Activated CD4-positive, CD25-positive, alpha-beta regulatory T cell treated with anti-CD3 and anti-CD28 coated beads, Interleukin-2, amount 50 U/mL, for 24 hours (primary cell): Measurements from ENCODE around the gene CABP4.
"Not testable (repeated sequence)": the region's sequence is repeated elsewhere in the genome, so short reads cannot be mapped to it uniquely, and the experiment has no call there.

Experiments
- ATAC-seq, 2 donors: fragments of 150-1000 bp; cut with Tn5 transposase; one replicate each; pipeline ENCODE4 v1.10.0; 2021; ENCODE audit warnings: mild to moderate bottlenecking in 1 of 2, moderate library complexity in 1 of 2

Gene CABP4

DNA sequence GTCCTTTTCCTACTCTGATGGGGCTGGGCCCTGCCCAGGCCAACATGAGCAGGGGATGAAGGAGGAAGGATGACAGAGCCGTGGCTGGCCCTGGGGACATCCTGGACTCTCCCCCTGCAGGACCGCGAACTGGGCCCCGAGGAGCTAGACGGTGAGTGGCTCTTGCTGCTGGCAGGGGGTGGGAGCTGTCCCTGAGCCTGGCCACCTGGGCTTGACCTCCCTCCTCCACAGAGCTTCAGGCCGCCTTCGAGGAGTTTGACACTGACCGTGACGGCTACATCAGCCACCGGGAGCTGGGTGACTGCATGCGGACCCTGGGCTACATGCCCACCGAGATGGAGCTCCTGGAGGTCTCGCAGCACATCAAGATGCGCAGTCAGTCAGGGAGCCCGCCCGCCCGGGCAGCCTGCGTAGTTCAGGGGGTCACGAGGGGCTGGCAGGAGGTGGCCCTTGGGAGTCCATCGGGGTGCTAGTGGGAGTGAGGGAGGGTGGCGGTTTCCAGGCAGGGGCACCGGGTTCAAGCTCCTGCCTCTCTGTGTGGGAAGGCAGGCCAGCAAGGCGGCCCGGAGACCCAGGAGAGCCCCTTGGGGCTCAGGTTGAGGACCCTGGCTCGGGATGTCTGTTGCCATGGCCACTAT, 1.0 kb downstream of the CABP4 start:
- no peak for ATAC-seq

DNA sequence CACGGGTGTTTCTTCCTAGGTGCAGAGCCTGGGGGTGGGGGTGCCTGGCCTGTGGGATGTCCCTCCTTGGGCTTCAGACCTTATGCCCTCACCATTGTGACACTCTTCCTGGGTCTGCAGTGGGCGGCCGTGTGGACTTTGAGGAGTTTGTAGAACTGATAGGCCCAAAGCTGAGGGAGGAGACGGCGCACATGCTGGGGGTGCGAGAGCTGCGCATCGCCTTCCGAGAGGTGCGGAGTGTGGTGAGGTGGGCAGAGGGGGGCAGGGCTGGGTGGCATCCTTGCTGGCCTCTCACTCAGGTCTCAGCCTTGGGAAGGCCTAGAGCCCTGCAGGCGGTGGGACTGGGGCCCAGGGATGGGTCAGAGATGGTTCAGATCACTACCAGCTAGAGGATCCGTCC, 2.3 kb downstream of the CABP4 start:
- ATAC-seq = no peak

DNA sequence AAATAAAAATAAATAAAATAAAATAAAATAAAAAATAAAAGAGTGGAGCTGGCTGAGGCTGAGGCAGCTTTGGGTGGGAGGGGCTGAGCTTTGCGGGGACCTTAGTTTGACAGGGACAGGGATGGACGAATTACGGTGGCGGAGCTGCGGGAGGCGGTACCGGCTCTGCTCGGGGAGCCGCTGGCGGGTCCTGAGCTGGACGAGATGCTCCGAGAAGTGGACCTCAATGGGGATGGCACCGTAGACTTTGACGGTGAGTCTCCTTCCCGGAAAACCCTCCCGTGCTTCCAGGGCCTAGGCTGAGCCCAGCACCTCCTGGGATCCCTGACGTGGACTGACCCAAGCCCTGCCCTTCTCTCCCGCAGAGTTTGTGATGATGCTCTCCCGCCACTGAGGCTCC, 3.1 kb downstream of the CABP4 start:
- ATAC-seq = no peak

DNA sequence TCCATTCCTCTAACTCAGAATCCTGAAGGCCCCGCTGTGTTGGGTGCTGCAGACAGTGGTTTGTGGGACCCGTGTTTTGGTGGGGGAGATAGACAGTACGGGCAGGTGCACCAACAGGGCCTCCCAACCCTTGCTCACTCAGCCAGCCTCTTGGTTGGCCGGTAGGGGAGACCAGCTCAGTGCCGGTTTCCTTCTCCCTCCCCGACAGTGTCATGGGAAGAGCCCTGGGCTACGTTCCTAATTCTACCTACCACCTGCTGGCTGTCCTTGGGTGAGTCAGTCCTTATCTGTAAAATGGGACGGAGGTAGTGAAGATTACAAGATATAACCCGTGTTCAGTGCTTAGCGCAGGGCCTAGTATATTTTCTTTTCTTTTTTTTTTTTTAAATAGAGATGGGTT, 8.0 kb downstream of the CABP4 start:
- no peak for ATAC-seq

DNA sequence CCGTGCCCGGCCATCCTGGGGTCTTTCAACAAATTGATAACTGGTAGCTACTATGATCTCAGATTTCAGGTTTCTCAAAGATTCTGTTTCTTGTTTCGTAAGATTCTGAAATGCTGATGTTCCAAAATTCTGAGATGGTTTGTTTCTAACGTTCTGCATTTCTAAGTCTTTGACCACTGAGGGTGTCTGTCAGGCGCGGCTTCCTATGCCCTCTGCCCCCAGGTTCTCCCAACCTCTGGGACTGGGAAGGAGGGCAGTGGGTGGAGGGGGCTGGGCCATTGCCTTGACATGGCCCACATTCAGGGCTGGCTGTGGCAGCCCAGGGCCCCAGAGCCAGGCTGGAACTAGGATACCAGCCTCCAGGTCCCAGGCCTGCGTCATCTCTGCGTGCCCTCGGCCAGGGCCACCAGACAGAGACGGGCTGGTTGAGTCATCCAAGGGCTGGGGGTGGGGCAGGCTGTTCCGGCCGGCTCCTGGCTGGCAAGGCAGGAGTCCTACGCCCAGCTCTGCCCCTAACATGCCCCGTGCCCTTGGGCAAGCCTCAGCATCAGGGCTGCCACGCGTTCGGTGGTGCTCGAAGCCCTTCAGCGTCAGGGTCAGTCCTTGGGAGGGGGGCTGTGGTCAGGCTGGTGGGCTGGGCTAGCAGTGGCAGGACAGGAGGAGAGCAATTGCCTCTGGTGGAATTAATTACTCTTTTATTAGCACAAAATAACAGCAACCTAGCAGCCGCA, 8.7 kb downstream of the CABP4 start:
- no peak for ATAC-seq

DNA sequence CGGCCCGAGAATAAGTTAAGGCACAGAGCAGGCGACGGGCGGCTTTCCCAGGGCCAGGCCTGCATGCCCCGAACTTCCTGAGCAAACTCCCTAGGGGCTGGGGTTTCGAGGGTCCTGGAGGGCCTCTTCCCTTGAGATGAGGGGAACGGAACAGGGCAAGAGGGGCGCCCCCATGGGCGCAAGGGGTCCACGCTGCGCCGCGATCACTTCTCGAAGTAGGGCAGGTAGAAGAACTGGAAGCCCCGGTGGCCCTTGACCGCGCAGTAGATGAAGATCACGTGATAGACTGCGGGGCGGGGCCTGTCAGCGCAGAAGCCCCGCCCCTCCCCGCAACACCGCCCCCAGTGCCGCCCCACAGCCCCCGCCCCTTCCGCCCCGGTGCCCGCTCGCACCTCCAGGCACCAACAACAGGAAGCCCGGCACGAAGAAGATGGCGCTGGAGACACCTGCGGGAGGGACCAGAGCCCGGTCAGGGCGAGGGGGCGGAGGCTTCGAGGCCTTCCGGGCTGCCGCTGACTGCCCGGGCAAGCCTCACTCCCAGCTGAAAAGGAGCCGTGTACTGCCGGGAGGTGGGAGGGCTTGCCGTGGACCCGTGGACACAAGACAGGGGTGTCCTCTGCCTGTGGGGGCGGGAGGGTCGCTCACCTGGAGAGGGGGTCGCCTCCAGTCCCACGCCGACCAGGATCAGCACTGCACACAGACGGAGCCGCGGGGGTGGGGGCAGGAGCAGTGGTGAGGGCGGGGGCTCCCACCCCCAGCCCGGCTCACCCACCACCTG, 9.4 kb downstream of the CABP4 start:
- peak; percentile 78 to 79 for ATAC-seq

DNA sequence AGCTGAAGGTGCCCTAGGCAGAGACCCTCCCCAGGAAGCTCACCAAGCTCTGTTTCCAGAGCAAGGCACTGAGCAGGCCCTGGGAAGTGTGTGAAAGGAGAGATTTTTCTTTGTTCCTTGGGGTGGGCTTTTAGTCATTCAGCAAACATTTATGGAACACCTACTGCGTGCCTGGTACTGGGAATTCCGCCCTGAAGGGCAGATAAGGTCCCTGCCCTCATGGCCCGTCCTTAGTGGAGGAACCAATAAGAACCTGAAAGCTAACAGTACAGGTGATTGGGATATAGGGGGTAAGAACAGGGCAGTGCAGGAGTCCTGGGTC, 10.0 kb downstream of the CABP4 start:
- ATAC-seq = no peak

DNA sequence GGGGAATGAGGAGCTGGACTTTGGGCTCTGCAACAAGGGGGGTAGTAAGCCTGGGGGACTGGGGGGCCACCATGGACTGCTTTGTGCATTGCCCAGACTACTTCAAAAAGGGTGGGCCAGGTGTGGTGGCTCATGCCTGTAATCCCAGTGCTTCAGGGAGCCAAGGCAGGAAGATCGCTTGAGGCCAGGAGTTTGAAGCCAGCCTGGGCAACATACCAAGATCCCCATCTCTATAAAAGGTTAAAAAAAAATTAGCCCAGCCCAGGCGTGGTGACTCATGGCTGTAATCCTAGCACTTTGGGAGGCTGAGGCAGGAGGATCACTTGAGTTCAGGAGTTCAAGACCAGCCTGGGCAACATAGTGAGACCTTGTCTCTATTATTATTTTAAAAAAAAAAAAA, 10.4 kb downstream of the CABP4 start:
- not testable (repeated sequence) for ATAC-seq

DNA sequence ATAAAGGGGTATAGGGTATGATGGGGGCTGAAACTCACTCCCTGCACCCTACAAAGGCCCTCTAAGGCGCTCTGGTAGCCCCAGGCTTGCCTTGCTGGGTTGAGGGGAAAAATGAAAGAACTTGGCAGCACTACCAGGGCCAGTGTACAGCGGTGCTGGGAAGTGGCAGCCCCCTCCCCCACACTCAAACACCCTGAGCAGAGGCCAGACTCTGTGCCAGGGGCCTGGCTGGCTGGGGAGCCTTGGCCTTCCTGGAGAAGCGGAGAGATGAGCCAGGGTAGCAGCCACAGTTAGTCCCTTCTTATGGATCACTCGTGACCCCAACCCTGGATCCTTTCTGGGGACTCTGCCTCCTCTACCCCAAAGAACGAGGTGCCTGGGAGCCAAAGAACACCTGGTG, 11.2 kb downstream of the CABP4 start:
- ATAC-seq = no peak

DNA sequence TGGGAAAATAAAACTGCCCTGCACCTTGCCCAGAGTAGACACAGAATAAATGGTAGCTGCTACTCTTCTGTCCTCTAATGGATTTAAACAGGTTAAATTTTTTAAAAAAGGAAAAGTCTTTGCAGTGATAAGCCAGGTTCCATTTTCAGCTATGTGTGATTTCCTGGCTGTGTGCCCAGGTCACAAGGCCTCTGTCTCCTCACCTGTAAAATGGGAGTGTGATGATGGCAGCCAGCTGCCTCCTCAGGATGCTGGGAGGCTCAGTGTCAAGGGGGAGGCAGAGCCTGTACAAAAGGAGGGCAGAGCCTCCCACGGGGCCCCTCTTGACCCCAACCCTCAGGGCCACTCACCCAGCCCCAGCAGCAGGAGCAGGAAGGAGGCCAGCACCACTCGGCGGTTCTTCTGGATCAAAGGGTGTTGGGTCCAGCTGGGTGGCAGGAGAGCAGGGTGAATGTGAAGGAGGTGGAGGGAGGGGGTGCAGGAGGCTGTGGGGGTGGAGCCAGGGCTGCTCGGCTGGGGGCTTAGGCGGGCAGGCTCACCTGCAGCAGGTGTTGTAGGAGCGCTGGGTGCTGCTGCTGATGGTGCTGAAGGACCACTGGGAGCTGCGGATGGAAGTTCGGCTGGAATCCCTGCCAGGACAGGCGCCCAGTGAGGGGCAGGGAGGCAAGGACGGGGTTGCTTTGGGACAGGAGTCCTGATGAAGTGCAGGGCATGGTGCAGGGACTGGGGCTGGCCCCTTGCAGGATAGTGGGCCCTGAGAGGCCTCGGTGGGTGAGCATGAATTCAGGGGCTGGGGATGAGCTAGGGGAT, 12.0 kb downstream of the CABP4 start:
- no peak for ATAC-seq

DNA sequence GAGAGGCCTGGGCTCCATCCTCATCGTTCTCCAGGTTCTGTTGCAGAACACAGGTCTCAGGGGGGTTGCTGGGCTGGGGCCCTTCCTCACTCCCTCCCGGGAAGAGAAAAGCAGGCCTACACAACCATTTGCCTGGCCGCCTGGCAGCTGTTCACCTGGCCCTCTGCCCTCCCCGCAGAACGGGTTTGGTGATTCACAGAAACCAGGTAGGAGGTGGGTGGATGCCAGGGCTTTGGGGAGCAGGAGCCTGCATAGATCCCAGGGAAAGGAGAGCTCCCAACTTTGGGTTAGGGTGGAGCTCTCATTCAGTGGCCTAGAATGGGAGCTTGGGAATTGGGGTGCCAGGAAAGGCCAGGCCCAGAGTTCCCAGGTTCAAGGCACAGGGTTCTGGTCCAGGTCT, 12.9 kb downstream of the CABP4 start:
- ATAC-seq = no peak

DNA sequence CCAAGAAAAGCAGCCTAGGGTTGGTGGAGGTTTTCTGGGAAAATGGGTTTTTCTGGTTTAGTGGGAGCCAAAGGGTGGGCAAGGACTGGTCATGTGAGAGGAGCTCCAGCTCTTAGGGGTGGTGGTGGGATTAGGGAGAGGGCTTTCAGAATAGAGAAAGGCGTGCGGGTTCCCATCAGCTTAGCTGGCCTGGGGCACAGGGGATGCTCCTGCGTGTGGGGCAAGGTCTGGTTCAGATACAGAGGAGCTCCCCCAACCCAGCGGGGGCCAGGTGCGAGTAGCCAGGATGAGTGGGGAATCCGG, 13.3 kb downstream of the CABP4 start:
- ATAC-seq = peak in 1 of 2 donors; percentile 2

DNA sequence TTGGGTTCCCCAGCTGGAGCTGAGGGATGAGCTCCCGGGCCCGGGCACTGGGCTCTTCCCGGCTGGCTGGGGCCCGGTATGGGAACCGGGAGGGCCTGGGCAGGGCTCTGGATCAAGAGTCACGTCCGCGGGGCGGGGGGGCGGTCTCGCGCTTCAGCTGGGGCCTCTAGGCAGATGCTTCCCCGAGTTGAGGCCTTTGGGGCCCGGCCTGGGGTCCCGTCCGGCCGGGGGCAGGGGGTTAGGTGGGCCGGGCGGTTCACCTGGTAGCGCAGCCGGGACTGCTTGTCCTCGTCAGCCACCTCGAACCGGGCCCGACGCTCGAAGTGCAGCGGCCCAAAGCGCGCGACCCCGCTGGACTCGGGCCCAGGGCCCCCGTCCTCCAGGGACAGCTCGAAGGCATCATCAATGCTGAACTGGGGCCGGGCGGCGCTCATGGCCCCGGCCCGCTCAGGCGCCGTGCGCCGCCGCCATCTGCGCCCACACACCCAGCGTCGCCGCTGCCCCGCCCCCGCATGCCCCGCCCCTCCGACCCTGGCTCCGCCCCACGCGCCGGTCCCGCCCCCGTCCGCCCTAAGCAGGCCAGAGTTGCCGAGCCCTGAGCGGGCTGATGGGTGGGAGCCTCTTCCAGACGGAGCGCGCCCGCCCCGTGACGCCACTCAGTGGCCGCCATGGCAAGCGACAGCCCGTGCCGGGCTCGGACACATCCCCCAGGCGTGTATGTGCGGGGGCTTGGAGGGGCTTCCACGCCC, 13.8 kb downstream of the CABP4 start, which contains the start of gene TMEM134:
Gene TMEM134, minus strand, starts transcription at position 493 of the 749 bp plus-strand sequence. Its CDS starts 59 bp downstream, at position 434.
- ATAC-seq = peak; percentile 83 to 85

DNA sequence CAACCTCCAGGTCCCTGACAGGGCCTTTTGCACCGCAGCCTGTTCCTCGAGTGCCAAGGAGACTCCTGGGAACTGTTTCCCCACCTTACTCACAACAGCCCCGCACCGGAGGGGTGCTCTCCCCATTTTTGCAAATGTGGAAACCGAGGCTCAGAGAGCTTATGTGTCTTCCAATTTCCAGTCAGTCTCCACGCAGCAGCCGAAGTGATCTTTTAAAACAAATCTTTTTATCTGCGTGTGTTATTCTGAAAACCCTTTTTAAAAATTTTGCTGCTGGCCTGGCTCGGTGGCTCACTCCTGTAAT, 14.3 kb downstream of the CABP4 start:
- no peak for ATAC-seq

DNA sequence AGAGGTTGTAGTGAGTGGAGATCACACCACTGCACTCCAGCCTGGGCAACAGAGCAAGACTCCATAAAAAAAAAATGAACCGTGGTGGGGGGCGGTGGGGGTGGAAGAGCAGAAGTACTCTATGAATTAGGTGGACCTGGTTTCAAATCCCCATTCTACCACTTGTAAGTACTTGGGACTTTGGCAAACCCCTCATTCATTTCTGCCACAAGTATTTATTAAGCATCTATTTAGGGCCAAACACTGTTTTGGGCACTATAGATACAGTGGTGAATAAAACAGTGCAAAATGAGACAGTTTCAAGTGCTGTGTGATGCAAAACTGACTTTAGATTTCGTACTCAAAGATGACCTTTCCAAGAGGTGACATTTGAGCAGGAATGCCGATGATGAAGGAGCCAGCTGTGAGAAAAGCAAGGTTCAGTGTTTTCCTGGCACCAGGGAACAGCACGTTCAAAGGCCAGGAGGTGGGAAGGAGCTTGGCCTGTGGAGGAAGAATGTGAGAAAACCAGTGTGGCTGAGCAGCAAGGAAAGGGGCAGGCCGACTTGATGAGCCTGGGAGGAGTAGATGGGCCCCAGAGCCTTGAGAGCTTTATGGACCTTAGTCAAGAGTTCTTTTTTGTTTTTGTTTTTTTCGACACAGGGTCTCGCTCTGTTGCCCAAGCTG, 15.3 kb downstream of the CABP4 start:
- ATAC-seq = no peak

DNA sequence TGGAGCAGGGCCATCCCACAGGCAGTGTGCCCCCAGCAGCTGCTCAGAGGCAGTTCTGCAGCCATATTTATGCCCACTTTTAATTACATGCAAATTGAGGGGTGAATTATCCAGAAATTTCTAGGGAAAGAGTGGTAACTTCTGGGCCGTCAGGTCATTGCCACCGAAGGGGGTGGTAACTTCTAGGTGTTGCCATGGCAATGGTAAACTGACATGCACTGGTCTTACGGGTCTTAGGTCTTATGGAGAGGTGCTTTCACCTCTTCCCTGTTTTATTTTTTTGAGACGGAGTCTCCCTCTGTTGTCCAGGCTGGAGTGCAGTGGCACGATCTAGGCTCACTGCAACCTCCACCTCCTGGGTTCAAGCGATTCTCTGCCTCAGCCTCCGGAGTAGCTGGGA, 17.7 kb downstream of the CABP4 start:
- ATAC-seq = no peak

DNA sequence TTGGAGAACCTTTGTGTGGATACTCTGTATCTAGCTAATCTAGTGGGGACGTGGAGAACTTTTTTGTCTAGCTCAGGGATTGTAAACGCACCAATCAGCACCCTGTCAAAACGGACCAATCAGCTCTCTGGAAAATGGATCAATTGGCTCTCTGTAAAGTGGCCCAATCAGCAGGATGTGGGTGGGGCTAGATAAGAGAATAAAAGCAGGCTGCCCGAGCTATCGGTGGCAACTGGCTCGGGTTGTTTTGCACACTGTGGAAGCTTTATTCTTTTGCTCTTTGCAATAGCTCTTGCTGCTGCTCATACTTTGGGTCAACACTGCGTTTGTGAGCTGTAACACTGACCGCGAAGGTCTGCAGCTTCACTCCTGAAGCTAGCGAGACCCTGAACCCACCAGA, 21.5 kb downstream of the CABP4 start:
- not testable (repeated sequence) for ATAC-seq

DNA sequence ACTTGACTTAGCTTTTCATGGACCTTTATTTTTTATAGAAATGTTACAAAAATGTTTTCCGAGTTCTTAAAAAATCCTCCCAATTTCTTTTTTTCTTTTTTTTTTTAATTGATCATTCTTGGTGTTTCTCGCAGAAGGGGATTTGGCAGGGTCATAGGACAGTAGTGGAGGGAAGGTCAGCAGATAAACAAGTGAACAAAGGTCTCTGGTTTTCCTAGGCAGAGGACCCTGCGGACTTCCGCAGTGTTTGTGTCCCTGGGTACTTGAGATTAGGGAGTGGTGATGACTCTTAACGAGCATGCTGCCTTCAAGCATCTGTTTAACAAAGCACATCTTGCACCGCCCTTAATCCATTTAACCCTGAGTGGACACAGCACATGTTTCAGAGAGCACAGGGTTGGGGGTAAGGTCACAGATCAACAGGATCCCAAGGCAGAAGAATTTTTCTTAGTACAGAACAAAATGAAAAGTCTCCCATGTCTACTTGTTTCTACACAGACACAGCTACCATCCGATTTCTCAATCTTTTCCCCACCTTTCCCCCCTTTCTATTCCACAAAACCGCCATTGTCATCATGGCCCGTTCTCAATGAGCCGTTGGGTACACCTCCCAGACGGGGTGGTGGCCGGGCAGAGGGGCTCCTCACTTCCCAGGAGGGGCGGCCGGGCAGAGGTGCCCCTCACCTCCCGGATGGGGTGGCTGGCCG, 22.3 kb downstream of the CABP4 start:
- not testable (repeated sequence) for ATAC-seq

DNA sequence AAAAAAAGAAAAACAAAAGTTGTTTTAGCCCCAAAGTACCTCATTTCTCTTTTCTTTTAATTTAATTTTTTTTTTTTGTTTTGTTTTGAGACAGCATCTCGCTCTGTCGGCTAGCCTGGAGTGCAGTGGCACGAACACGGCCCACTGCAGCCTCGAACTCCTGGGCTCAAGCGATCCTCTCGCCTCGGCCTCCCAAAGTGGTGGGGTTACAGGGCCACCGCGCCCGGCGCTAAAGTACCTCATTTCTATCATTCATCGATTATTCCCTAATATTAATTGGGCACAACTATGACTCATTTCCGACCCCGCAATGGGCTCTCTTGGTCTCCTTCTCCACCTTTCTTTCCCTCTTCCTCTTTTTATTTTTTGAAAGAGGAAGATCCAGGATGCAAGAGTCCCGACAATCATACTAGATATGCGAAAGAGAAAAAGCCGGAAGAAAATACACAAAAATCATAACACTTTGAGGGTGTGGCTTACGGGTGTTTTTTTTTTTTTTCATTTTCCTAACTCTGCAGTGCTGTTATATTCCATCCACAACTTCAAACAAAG, 27.2 kb downstream of the CABP4 start:
- peak; percentile 1 to 2 for ATAC-seq

DNA sequence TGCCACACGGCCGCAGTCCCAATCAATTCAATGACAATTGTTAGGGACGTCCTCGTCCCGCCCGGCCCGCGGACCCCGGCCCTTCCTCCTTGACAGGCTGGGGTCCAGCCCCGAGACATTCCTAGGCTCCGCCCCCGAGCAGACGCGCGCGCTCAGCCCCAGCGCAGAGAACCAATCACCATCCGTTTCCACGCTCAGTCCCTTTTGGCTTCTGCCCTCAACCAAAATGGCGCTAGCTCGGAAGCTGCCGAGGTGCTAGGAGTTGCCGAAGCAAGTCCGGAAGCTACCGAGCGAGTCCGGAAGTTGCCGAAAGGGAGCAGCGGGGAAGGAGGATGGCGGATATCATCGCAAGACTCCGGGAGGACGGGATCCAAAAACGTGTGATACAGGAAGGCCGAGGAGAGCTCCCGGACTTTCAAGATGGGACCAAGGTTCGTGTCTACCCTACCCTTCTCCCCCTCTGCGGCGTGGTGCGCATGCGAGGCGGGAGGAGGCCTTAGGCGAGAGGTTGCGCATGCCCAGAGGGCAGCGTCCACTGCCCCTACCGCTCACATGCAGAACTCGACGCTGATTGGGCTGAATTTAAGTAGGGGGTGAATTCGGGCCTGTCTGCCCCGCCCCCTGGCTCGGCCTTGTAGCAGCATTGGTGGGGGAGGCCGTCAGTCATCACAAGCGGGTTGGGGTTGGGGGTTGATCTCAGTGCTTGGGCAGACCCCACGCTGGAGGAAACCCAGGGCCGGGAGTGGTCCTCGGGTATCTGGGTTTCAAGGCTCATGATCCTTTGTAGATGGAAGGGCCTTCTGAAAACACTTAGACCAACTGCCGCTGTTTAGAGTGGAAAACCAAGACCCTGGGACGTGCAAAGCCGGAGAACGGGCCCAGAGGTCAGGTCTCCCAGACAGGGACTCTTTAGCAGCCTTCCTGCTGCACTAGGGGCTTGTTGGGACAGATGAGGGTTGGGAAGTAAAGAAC, 28.0 kb downstream of the CABP4 start, which contains the start of gene AIP:
Gene AIP, plus strand, starts transcription at position 200 of the 972 bp plus-strand sequence. Its CDS starts 133 bp downstream, at position 333.
- peak; percentile 76 to 78 for ATAC-seq
